Occipital lobe (tissue), 2 donors: ENCODE measurements around the gene NCKAP5L. TPM values are rescaled to one million over a fixed set of nuclear protein-coding genes. Genes with fewer than 3 reads are reported as not detected.
"Not testable (repeated sequence)": the region's sequence is repeated elsewhere in the genome, so short reads cannot be mapped to it uniquely, and the experiment has no call there.

Source experiments
- DNase-seq: peaks from one replicate; lab custom pipeline; 2025; lab: John Stamatoyannopoulos, UW
- total RNA-seq: library from RNA; depleted of rRNA; stranded (reverse); fragments of >200 nt; gene quantifications from one replicate; pipeline ENCODE4 v1.2.3, GENCODE V29; 2014

NCKAP5L gene
- total RNA-seq, 1 donor from 2014 or later: 10.3 TPM

DNA sequence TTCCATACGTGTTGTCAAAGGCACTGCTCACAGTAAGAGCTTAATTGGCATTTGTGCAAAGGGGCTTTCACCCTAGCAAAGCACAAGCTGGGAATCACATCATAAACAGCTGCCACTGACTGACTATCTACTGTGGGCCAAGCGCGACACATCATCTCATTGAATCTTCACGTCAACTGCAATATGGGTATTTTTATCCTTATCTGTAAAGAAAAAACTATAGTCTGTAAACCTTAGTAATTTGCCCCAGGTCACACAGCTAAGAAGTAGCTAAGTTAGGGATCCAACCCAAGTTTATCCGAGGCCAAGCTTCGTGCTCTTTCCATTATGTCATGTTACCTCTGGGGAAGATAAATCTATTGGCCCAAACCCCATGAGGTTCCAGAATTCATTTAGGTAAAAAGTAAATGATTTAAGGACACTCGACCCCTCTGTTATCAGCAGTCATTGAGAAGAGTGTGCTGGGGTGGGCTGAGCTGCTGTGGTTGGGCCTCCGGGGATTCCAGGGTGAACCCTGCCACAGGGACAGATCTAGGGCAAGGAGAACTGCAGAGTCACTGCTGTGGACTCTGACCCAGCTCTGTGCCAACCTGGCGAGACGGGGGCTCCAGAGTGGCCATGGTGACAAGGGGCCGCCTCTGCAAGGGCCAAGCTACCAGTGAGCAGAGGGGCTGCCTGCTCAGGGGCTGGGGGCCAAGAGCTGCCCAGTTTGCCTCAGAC lies 27.6 kb downstream of the NCKAP5L start:
- no peak for DNase-seq

DNA sequence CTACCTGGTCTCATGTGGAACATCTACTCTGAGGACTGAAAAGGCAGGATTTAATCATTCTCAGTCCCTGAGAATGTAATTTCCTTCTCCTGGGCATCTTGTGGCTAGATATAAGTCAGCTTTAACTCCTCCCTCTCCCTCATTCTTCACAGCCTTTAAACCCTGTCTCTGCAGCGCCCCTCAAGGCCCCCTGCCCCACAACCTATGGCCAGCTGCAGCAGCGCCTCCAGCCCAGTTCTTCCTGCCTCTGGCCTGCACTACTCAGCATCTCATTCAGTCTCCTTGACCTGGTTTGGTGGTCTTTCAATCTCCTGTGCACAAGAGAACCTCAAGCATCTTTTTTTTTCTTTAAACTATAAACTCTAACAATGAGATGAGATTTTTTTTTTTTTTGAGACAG lies 29.3 kb downstream of the NCKAP5L start:
- DNase-seq: no peak

DNA sequence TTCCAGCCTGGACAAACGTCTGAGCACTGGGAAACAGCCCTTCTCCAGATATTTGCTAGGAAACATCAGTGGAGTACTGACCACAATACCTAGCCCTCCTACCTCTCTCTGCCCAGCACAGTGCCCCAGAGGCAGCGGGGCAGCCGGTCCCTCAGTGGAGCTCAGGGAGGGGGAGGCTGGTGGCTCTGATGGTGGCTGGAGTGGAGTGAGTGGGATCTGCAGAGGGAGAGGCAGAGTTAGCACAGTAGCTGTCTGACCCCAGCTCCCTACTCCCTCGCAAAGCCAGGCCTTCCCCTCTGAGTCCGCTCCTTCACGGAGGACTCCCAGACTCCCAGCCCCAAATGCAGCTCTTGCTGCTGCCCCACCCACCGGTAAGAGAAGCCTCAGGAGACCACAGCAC lies 30.0 kb downstream of the NCKAP5L start:
- DNase-seq: no peak

DNA sequence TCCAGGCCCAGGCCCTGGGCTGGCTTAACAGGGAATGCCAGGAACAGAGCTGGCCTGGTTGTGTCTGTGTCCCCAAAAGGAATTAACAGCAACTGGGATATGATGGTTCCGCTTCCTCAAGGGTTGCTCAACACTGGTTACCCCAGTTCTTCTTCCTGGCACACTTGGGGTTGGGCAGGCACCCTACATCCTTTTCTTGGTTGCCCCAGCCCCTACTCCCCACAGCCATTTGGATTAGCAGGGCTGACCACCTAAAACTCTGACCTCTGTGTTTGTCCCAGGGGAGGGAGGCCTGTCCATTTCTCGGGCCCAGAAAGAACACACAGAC lies 30.8 kb downstream of the NCKAP5L start:
- DNase-seq: no peak

- DNase-seq: no peak
Measured at GRCh38 chr12:49796606-49797448, 31.4 kb downstream of the NCKAP5L start.

- no peak for DNase-seq
Measured at GRCh38 chr12:49796155-49796554, 32.1 kb downstream of the NCKAP5L start.

DNA sequence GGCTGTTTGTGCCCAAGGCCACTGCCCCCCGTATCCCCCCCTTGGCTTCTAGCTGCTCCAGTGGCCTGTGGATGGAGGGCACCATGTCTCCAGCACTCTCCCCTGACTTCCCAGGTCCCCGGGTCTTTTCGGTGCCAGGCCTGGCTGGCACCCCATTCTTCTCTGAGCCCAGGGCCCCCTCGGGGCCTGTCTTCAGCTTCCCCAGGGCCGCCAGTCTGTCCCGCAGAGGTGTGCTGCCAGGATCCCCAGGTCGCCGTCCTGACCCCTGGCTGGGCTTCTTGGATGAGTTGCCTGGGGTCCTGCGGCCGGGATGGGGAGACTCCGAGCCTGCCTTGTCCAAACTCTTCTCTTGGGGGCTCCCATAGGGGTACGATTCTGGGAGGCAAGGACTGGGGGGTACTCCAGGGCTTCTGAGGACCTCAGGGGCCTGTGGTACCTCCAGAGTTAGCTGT lies 32.5 kb downstream of the NCKAP5L start:
- DNase-seq: no peak

DNA sequence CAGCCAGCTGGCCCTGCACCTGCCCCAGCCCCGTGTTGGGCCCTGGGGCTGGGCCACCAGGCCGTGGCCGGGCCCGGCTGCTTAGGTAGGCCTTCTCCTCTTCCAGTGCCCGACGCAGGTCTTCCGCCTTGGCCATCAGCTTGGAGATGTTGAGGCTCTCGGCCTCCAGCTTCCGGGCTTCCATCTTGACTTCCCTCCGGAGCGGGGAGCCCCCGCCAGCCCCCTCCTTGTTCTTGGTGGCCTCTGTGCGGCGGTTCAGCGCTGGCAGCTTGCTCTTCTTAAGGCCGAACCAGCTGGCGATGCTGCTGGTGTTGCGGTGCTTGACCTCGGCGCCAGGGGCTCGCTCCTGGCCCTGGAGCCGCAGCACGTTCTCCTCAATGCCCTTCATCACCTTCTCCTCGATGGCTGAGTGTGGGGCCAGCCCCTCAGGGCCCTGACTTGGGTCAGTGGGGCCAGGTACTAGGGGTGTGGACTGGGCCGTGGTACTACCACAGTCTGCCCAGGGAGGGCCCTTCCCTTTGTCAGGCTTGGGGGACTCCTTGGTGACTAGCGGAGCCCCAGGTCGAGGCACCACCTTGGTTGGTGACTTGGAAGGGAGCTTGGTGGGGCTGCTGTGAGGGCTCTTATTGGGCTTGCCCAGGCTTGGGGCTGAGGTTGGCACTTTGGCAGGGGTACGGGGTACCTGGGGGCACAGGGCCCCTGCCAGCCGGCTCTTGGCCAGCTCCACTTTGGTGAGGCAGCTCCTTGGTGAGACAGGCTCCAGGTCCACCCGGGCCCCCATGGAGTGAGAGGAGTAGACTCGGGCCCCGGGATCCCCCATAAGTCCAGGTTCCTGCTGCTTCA lies 33.2 kb downstream of the NCKAP5L start:
- DNase-seq: no peak

- DNase-seq: no peak
Measured at GRCh38 chr12:49794021-49794420, 34.2 kb downstream of the NCKAP5L start.

DNA sequence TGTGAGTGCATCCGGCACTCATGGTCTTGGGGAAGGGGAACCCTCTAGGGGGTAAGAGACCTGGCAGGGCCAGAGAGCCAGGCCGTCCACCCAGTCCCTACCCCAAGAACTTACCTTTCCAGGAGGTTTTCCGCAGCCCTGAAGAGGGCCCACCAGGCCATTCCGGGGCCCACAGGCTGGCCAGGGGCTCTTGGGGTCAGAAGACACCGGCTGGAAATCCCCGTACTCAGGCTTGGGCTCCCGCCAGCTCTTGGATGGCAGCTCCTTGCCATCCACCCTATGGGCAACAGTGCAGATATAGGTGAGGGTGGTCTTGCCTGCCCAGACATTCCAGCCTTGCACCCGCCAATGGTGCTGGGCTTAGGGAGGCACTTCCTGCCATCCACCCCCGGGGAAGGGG lies 34.6 kb downstream of the NCKAP5L start:
- no peak for DNase-seq

- no peak for DNase-seq
Measured at GRCh38 chr12:49792976-49793580, 35.1 kb downstream of the NCKAP5L start.

- DNase-seq: no peak
Measured at GRCh38 chr12:49792181-49792970, 35.8 kb downstream of the NCKAP5L start.

DNA sequence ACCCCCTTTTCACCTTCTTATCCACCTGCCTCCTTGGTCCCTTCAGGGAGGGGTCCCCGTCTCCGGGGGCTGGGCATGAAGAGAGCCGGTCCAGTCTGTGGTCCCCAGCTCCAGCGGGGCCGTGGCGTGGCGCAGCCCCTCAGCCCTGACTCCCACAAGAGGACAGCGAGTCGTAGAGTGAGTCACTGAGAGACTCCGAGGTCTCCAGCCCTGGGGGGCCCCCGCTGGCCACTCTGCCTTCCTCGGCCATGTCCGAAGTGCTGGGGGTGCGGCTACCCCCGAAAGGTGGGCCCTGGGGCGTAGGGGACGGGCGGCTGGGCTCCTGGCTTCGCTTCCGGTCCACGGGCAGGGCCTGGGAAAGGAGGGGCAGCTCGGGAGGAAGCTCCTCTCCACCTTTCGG lies 36.5 kb downstream of the NCKAP5L start:
- no peak for DNase-seq

DNA sequence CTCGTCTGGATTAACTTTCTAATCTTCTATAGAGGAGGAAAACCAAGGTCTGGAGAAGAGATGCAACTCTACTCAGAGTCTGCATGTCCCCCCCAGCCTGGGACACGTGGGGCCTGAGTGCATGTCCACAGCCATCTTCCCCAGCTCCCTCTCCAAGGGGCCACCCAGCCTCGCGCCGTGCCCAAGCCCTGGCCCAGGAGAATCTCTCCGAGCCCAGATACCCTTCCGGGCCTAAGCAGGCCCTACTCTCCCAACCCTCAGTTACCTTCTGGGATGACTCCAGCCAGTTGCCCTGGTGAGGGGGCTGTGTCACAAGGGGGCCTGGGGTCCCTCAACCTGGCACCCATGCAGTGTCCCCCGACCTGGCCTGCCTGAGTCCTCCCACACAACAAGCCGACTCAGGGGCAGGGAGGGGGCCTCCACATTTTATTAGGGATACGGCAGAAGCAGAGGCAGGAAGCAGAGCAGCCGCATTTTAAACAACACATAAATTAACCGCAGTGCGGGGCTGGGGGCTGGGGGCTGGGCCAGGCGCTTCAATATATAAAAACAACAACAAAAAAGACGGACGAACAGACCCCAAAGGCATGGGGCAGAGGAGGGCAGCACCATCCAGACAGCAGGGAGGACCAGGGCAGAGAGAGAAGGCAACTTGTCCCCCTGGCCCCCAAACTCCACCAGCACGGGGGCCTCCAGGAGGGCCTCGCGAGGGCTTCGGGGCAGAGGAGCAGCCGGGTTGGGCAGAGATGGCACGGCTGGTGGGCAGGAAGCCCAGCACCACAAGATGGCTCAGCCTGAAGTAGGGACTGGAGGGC lies 37.3 kb downstream of the NCKAP5L start:
- no peak for DNase-seq

DNA sequence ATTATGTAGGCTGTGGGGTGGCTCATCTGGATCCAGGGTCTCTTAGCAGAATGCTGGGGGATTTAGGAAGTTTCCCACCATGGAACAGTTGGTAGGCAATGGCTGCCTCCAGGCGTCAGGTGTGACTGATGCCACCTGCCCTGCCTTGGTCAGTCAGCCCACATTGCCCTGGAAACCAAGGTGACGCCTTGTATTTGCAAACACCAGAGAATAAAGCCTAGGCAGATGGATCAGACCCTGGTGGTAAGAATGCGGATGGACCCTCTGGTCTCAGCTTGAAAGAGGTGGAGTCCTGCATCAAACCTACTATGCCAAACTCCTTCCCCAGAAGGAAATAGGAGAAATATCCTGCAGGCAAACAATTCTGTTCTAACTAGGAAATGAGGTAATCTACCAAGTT lies 38.2 kb downstream of the NCKAP5L start:
- DNase-seq: no peak

DNA sequence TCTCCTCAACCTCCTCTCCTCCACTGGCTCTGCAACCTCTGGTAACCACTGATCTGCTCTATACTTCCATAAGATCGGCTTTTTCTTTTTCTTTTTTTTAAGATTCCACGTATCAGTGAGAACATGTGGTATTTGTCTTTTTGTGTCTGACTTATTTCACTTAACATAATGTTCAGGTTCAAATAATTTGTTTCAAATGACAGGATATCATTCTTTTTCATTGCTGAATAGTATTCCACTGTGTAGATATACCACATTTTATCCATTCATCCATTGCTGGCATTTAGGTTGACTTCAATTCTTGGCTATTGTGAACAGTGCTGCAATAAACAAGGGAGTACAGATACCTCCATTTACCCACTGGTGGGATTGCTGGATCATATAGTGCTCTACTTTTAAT lies 40.5 kb downstream of the NCKAP5L start:
- no peak for DNase-seq

DNA sequence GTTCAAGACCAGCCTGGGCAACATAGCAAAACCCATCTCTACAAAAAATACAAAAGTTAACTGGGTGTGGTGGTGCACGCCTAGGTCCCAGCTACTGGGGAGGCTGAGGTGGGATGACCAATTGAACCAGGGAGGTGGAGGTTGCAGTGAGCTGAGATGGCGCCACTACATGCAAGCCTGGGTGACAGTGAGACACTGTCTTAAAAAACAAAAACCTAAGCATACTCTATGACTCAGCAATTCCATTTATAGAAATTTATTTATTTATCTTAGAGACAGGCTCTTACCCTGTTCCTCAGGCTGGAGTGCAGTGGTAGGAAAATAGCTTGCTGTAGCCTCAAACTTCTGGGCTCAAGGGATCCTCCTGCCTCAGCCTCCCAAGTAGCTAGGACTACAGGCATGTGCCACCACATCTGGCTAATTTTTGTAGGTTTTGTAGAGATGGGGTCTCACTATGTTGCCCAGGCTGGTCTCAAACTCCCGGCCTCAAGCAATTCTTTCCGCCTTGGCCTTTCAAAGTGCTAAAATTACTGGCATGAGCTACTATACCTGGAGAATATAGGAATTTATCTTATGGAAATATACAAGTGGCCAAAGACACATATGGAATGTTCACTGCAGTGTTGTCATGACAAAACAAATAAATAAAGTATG lies 43.3 kb downstream of the NCKAP5L start:
- no peak for DNase-seq

DNA sequence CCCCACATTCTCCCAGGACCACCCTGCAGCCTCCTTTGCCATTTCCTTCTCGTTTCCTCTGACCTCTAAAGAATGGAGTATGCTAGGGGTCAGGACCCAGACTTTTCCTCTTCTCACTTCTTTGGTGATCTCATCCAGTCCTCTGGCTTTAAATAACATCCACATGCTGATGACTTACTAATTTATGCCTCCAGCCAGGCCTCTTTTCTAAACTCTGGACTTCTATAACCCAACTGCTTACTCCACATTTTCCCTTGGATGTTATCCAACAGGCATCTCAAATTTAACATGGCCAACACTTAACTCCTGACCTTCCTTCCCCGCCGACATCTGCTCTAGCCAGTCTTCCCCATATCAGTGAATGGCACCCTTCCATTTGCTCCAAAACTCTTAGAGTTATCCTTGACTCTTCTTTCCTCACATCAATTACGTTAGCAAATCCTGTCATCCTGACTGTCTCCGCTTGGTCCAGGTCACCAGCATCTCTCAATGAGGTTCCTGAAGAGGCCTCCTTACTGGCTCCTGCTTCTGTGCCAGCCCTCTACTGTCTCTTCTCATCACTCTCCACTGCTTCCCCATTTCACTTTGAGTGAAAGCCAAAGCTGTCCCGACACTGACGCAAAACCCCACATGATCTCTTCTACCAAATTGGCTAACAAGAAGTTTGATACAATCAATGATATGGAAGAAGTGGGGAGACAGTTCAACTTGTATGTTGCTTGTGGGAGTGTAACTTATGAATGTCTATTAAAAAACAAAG lies 44.1 kb downstream of the NCKAP5L start:
- DNase-seq: no peak

GRCh38 chr12:49780914-49781313 lies 47.3 kb downstream of the NCKAP5L start:
- DNase-seq: not testable (repeated sequence)
